B cell (primary cell): ENCODE measurements around the gene ZNF44.

Experiments
- EZH2 ChIP-seq: IDR thresholded peaks from 2 replicates; pipeline ENCODE4 v1.6.1; 2012; ENCODE audit warnings: borderline replicate concordance, low read depth, mild to moderate bottlenecking, moderate library complexity, low read length; ENCODE audit not compliant: insufficient read depth, poor library complexity, severe bottlenecking
- TF ChIP-seq, protein P1 (sequence below): fragments of 200-600 bp; IDR thresholded peaks from one replicate; pipeline ENCODE4 v1.8.0; 2022; ENCODE audit warnings: antibody characterized with exemption, mild to moderate bottlenecking

GRCh38 chr19:12289790-12290065, 5.0 kb downstream of the ZNF44 start:
- TF ChIP-seq, protein P1, sequence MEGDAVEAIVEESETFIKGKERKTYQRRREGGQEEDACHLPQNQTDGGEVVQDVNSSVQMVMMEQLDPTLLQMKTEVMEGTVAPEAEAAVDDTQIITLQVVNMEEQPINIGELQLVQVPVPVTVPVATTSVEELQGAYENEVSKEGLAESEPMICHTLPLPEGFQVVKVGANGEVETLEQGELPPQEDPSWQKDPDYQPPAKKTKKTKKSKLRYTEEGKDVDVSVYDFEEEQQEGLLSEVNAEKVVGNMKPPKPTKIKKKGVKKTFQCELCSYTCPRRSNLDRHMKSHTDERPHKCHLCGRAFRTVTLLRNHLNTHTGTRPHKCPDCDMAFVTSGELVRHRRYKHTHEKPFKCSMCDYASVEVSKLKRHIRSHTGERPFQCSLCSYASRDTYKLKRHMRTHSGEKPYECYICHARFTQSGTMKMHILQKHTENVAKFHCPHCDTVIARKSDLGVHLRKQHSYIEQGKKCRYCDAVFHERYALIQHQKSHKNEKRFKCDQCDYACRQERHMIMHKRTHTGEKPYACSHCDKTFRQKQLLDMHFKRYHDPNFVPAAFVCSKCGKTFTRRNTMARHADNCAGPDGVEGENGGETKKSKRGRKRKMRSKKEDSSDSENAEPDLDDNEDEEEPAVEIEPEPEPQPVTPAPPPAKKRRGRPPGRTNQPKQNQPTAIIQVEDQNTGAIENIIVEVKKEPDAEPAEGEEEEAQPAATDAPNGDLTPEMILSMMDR, result no peak
- no peak for TF ChIP-seq EZH2
